Activated B cell treated with CpG ODN at 0.5 μM for 24 hours (primary cell): ENCODE measurements around the gene SKIC2. TPM values are rescaled to one million over a fixed set of nuclear protein-coding genes. Genes with fewer than 3 reads are reported as not detected.
A peak's percentile ranks its signal among the peaks of the same experiment; 100 is the strongest.
"Not testable (repeated sequence)": the region's sequence is repeated elsewhere in the genome, so short reads cannot be mapped to it uniquely, and the experiment has no call there.

Experiments
- ATAC-seq: fragments of 200-7000 bp; cut with Tn5 transposase; one replicate; pipeline ENCODE4 v1.10.0; 2021; ENCODE audit warnings: low read depth, mild to moderate bottlenecking, moderate library complexity
- CTCF ChIA-PET: fragments of 350-600 bp; sonication (Branson Sonifier 250); formaldehyde crosslinking; loops from one replicate; lab custom pipeline; 2021; ENCODE audit warnings: antibody characterized with exemption; lab: Charles Lee
- POLR2A ChIA-PET: fragments of 350-600 bp; sonication (Branson Sonifier 250); formaldehyde crosslinking; loops from one replicate; lab custom pipeline; 2021; ENCODE audit warnings: antibody characterized with exemption; lab: Charles Lee
- DNase-seq: peaks from one replicate; pipeline ENCODE4 v3.0.0; 2022
- H3K27ac Mint-ChIP-seq: one replicate; pipeline ENCODE4 v1.8.0; 2020; ENCODE audit warnings: mixed read lengths
- H3K27me3 Mint-ChIP-seq: one replicate; pipeline ENCODE4 v1.8.0; 2021; ENCODE audit warnings: mixed read lengths
- H3K36me3 Mint-ChIP-seq: one replicate; pipeline ENCODE4 v1.8.0; 2021; ENCODE audit warnings: low read depth, mixed read lengths
- H3K4me1 Mint-ChIP-seq: one replicate; pipeline ENCODE4 v1.8.0; 2021; ENCODE audit warnings: mixed read lengths
- H3K4me3 Mint-ChIP-seq: one replicate; pipeline ENCODE4 v1.8.0; 2020; ENCODE audit warnings: mild to moderate bottlenecking, mixed read lengths
- H3K9me3 Mint-ChIP-seq: one replicate; pipeline ENCODE4 v1.8.0; 2020; ENCODE audit warnings: mixed read lengths
- intact Hi-C: fragments of 100-400 bp; cut with micrococcal nuclease; formaldehyde crosslinking; loops from one replicate; pipeline ENCODE4 v1.15.1; 2024
- total RNA-seq: library from RNA; stranded (reverse); gene quantifications from 2 replicates; pipeline ENCODE4 v1.2.3, GENCODE V29; 2022

The SKIC2 gene
- total RNA-seq, 1 donor from 2014 or later: 95.8 TPM

- H3K27me3 Mint-ChIP-seq, H3K27ac Mint-ChIP-seq, intact Hi-C loops: not testable (repeated sequence)
Observed at GRCh38 chr6:32008616-32009015, 49.6 kb downstream of the SKIC2 start.

DNA sequence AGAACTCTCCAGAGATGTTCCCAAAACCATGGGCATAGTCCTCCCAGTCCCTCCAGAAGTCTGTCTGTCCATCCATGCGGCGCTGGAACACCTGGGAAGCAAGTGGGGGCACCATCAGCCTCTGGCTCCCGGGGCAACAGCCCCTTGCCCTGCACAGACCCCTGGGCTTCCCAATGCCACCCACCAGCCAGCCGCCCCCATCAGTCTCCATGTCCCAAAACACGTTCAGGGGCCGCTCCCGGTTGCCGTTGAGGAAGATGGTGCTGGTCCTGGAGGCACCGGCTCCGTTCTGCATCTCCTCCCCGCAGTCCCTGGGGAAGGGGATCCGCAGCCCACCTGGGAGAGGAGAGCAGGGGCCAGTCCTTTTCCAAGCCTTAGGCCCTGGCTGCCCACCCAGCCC, 50.6 kb downstream of the SKIC2 start:
- H3K27ac Mint-ChIP-seq, intact Hi-C loops, H3K4me3 Mint-ChIP-seq, ATAC-seq, H3K9me3 Mint-ChIP-seq, H3K27me3 Mint-ChIP-seq, CTCF ChIA-PET, POLR2A ChIA-PET, H3K4me1 Mint-ChIP-seq, H3K36me3 Mint-ChIP-seq: not testable (repeated sequence)
- DNase-seq: peak; percentile 11

More at GRCh38 chr6:32008616-32009015, 49.6 kb downstream of the SKIC2 start:
- POLR2A ChIA-PET, H3K36me3 Mint-ChIP-seq, H3K9me3 Mint-ChIP-seq, H3K4me1 Mint-ChIP-seq, CTCF ChIA-PET, H3K4me3 Mint-ChIP-seq, ATAC-seq: not testable (repeated sequence)
- peak; percentile 7 for DNase-seq

- H3K4me3 Mint-ChIP-seq, H3K27me3 Mint-ChIP-seq, ATAC-seq, CTCF ChIA-PET, H3K4me1 Mint-ChIP-seq, H3K9me3 Mint-ChIP-seq, intact Hi-C loops, POLR2A ChIA-PET, H3K27ac Mint-ChIP-seq, H3K36me3 Mint-ChIP-seq: not testable (repeated sequence)
- DNase-seq: peak; percentile 13
Observed at GRCh38 chr6:32010856-32011530, 52.0 kb downstream of the SKIC2 start.

DNA sequence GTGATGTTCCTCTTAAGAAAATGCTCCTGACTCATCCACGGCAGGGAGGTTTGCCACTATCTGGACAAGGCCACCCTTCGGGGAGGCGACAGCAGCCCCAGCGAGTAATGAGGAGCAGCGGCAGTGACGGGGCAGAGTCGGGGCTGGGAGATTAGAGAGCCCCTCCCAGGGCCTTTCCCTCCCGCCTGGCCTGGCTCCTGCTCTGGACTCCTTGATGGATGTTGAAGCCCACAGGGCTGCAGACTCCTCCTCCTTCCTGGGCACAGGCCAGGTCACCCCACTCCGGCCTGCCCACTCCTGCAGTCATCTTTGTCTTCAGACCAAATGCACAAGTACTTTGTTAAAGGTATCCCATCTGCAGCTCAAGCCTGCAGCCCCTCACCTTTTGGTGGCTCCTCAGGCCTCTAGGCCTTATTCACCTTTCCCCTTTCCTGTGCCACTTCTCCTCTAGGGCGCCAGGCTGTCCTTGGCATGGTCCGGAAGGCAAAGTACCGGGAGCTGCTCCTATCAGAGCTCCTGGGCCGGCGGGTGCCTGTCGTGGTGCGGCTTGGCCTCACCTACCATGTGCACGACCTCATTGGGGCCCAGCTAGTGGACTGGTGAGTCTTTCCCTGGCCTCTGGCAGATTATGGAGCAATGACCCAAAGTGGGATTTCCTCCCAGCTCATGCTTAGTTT, 54.1 kb downstream of the SKIC2 start:
- CTCF ChIA-PET, POLR2A ChIA-PET, ATAC-seq, H3K27ac Mint-ChIP-seq, H3K36me3 Mint-ChIP-seq, H3K4me3 Mint-ChIP-seq, H3K4me1 Mint-ChIP-seq, H3K27me3 Mint-ChIP-seq, intact Hi-C loops, H3K9me3 Mint-ChIP-seq: not testable (repeated sequence)
- peak; percentile 11 for DNase-seq

DNA sequence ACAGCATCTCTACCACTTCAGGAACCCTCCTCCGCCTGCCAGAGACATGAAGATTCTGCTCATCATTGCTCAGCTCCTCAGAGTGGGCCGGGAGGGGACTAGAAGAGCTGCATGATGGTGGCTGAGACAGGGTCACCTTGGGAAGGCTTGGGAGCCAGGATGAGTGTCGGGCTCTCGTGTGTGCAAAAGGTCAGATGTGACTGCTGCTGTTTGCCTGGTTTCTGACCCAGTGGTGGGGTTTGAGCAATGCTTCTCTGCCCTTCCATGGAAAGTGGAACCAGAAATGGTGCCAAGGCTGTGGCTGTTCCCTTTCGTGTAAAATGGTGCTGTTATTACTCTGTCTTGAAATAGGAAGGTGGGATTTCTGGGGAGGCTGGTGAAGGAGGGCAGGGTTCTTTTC, 54.8 kb downstream of the SKIC2 start:
- H3K27me3 Mint-ChIP-seq: not testable (repeated sequence)

DNA sequence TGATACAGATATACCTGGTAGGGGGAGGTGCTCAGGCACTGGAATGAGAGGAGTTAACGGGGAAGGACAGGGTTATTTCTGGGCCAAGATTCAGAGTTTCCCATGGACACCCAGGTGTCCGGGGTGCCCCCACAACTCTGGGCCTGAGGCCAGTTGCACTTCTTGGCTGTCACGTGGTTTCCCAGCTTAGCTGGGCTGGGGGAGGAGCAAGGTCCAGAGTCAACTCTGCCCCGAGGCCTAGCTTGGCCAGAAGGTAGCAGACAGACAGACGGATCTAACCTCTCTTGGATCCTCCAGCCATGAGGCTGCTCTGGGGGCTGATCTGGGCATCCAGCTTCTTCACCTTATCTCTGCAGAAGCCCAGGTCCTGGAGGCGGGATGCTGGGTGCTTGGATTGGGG, 55.6 kb downstream of the SKIC2 start, which contains the start of gene C4B:
Gene C4B, plus strand, starts transcription at position 249 of the 400 bp plus-strand sequence. Its CDS starts 51 bp downstream, at position 300.
- H3K27ac Mint-ChIP-seq, H3K4me3 Mint-ChIP-seq, DNase-seq, POLR2A ChIA-PET, H3K4me1 Mint-ChIP-seq, CTCF ChIA-PET, H3K27me3 Mint-ChIP-seq, intact Hi-C loops, H3K36me3 Mint-ChIP-seq, H3K9me3 Mint-ChIP-seq, ATAC-seq: not testable (repeated sequence)

More for the DNA sequence above, 54.8 kb downstream of the SKIC2 start:
- ATAC-seq, H3K36me3 Mint-ChIP-seq, CTCF ChIA-PET, DNase-seq, H3K4me1 Mint-ChIP-seq, H3K27ac Mint-ChIP-seq, POLR2A ChIA-PET, H3K4me3 Mint-ChIP-seq, intact Hi-C loops, H3K9me3 Mint-ChIP-seq: not testable (repeated sequence)

Other genes starting within 250 kb of the SKIC2 start
- not detected in 2 replicates for gene LY6G6D, start 243.8 kb upstream of the SKIC2 start, total RNA-seq
- not detected in 2 replicates for gene LY6G6C, start 237.4 kb upstream of the SKIC2 start, total RNA-seq
- gene MPIG6B, start 235.8 kb upstream of the SKIC2 start, total RNA-seq: 0.12 TPM in 1 of 2 replicates, not detected in the other
- 30.7 and 32.5 TPM in 2 replicates for gene DDAH2, start 229.9 kb upstream of the SKIC2 start, total RNA-seq
- gene CLIC1, start 222.6 kb upstream of the SKIC2 start, total RNA-seq: 374 and 397 TPM in 2 replicates
- 35.4 and 47.3 TPM in 2 replicates for gene MSH5, start 219.2 kb upstream of the SKIC2 start, total RNA-seq
- gene SAPCD1, start 196.5 kb upstream of the SKIC2 start, total RNA-seq: 7.7 and 9.0 TPM in 2 replicates
- 1.6 and 2.9 TPM in 2 replicates for gene VWA7, start 181.8 kb upstream of the SKIC2 start, total RNA-seq
- 136 and 140 TPM in 2 replicates for gene VARS1, start 163.4 kb upstream of the SKIC2 start, total RNA-seq
- gene LSM2, start 152.2 kb upstream of the SKIC2 start, total RNA-seq: 61.8 and 68.6 TPM in 2 replicates
- 1.2 and 2.1 TPM in 2 replicates for gene HSPA1L, start 143.9 kb upstream of the SKIC2 start, total RNA-seq
- 27.1 and 28.1 TPM in 2 replicates for gene HSPA1A, start 143.6 kb upstream of the SKIC2 start, total RNA-seq
- 23.7 and 30.4 TPM in 2 replicates for gene HSPA1B, start 131.4 kb upstream of the SKIC2 start, total RNA-seq
- 18.3 and 19.2 TPM in 2 replicates for gene NEU1, start 96.4 kb upstream of the SKIC2 start, total RNA-seq
- gene SLC44A4, start 80.2 kb upstream of the SKIC2 start, total RNA-seq: 0.17 TPM in 1 of 2 replicates, not detected in the other
- 49.9 and 58.4 TPM in 2 replicates for gene EHMT2, start 61.5 kb upstream of the SKIC2 start, total RNA-seq
- 4.8 and 5.5 TPM in 2 replicates for gene ZBTB12, start 57.1 kb upstream of the SKIC2 start, total RNA-seq
- 0.78 and 0.95 TPM in 2 replicates for gene C2, start 31.5 kb upstream of the SKIC2 start, total RNA-seq
- gene CFB, start 13.1 kb upstream of the SKIC2 start, total RNA-seq: 0.29 TPM in 1 of 2 replicates, not detected in the other
- 57.9 and 63.3 TPM in 2 replicates for gene NELFE, start 204 bp upstream of the SKIC2 start, total RNA-seq
- 23.7 and 29.4 TPM in 2 replicates for gene DXO, start 13.0 kb downstream of the SKIC2 start, total RNA-seq
- 4.6 and 6.8 TPM in 2 replicates for gene C4A, start 22.9 kb downstream of the SKIC2 start, total RNA-seq
- gene C4B, start 55.6 kb downstream of the SKIC2 start, total RNA-seq: 5.1 and 5.3 TPM in 2 replicates
- gene CYP21A2, start 79.2 kb downstream of the SKIC2 start, total RNA-seq: 0.10 TPM in 1 of 2 replicates, not detected in the other
- gene TNXB, start 150.2 kb downstream of the SKIC2 start, total RNA-seq: 5.9 and 12.4 TPM in 2 replicates
- gene ATF6B, start 169.1 kb downstream of the SKIC2 start, total RNA-seq: 144 and 148 TPM in 2 replicates
- gene FKBPL, start 171.1 kb downstream of the SKIC2 start, total RNA-seq: 4.1 and 4.4 TPM in 2 replicates
- not detected in 2 replicates for gene PRRT1, start 192.8 kb downstream of the SKIC2 start, total RNA-seq
- 1.8 and 3.0 TPM in 2 replicates for gene PPT2, start 195.0 kb downstream of the SKIC2 start, total RNA-seq
- 2.2 and 3.4 TPM in 2 replicates for gene EGFL8, start 205.4 kb downstream of the SKIC2 start, total RNA-seq
- 26.4 and 27.0 TPM in 2 replicates for gene AGPAT1, start 216.9 kb downstream of the SKIC2 start, total RNA-seq
- gene RNF5, start 219.2 kb downstream of the SKIC2 start, total RNA-seq: 39.7 and 41.8 TPM in 2 replicates
- gene AGER, start 225.1 kb downstream of the SKIC2 start, total RNA-seq: 23.5 and 30.8 TPM in 2 replicates
- gene PBX2, start 231.0 kb downstream of the SKIC2 start, total RNA-seq: 134 and 153 TPM in 2 replicates
- 185 and 199 TPM in 2 replicates for gene GPSM3, start 233.5 kb downstream of the SKIC2 start, total RNA-seq